HUES6 (cell line): ENCODE measurements around the gene RAI14.

Source experiments
- H3K27ac ChIP-seq: 2 replicates; pipeline ENCODE4 v1.7.0; 2013; ENCODE audit warnings: low read depth, mild to moderate bottlenecking, low read length, inconsistent platforms
- H3K27me3 ChIP-seq: 2 replicates; pipeline ENCODE4 v1.6.1; 2013; ENCODE audit warnings: low read length; ENCODE audit not compliant: control insufficient read depth, insufficient read depth
- H3K36me3 ChIP-seq: 2 replicates; pipeline ENCODE4 v1.6.1; 2013; ENCODE audit warnings: low read length; ENCODE audit not compliant: control insufficient read depth, insufficient read depth
- H3K4me1 ChIP-seq: 2 replicates; pipeline ENCODE4 v1.6.1; 2013; ENCODE audit warnings: low read length; ENCODE audit not compliant: control insufficient read depth, insufficient read depth
- H3K4me3 ChIP-seq: 2 replicates; pipeline ENCODE4 v1.5.1; 2013; ENCODE audit warnings: low read depth, low read length
- H3K9ac ChIP-seq: one replicate; pipeline ENCODE4 v1.6.1; 2013; ENCODE audit warnings: mild to moderate bottlenecking, low read length
- H3K9me3 ChIP-seq: 2 replicates; pipeline ENCODE4 v1.6.1; 2013; ENCODE audit warnings: low read depth, low read length; ENCODE audit not compliant: control insufficient read depth, insufficient read depth

RAI14 gene

GRCh38 chr5:34621277-34622097, 34.6 kb upstream of the RAI14 start:
- Histone ChIP-seq H3K27ac (no peak overlapping the region), H3K9me3 (no peaks in the 10 kb centered on the region), H3K4me1 (peaks cover 10% of the 10 kb centered on the region), H3K4me3 (no peak overlapping the region), H3K9ac (no peak overlapping the region), H3K27me3 (no peaks in the 10 kb centered on the region), H3K36me3 (no peaks in the 10 kb centered on the region)

- H3K9me3 ChIP-seq = no peaks in the 10 kb centered on the region
These were observed 34.1 kb upstream of the RAI14 start for GRCh38 chr5:34622098-34622400.

GRCh38 chr5:34624691-34625090, 31.4 kb upstream of the RAI14 start:
- no peaks in the 10 kb centered on the region for H3K36me3 ChIP-seq
- no peaks in the 10 kb centered on the region for H3K27me3 ChIP-seq
- no peaks in the 10 kb centered on the region for H3K9me3 ChIP-seq
- H3K4me3 ChIP-seq = no peak overlapping the region
- no peak overlapping the region for H3K9ac ChIP-seq
- H3K27ac ChIP-seq = no peak overlapping the region
- H3K4me1 ChIP-seq = peaks cover 4% of the 10 kb centered on the region; the same call in 1 of the 2 replicates

More at GRCh38 chr5:34622098-34622400, 34.1 kb upstream of the RAI14 start:
- no peaks in the 10 kb centered on the region for H3K27me3 ChIP-seq
- no peak overlapping the region for H3K4me3 ChIP-seq
- no peak overlapping the region for H3K9ac ChIP-seq
- H3K27ac ChIP-seq = no peak overlapping the region
- no peaks in the 10 kb centered on the region for H3K36me3 ChIP-seq
- peaks cover 4% of the 10 kb centered on the region for H3K4me1 ChIP-seq

GRCh38 chr5:34625246-34625645, 30.9 kb upstream of the RAI14 start:
- Histone ChIP-seq H3K9ac (no peak overlapping the region), H3K4me3 (no peak overlapping the region), H3K27me3 (no peaks in the 10 kb centered on the region), H3K9me3 (no peaks in the 10 kb centered on the region), H3K27ac (no peak overlapping the region), H3K4me1 (0 out of 2 replicates have a peak, but pooled peaks cover 4% of the 10 kb centered on the region), H3K36me3 (no peaks in the 10 kb centered on the region)

GRCh38 chr5:34626036-34626435, 30.1 kb upstream of the RAI14 start:
- H3K36me3 ChIP-seq = no peaks in the 10 kb centered on the region
- no peak overlapping the region for H3K9ac ChIP-seq
- H3K9me3 ChIP-seq = peaks cover 5% of the 10 kb centered on the region
- no peaks in the 10 kb centered on the region for H3K27me3 ChIP-seq
- no peak overlapping the region for H3K27ac ChIP-seq
- no peak overlapping the region for H3K4me3 ChIP-seq
- H3K4me1 ChIP-seq = 0 out of 2 replicates have a peak, but pooled peaks cover 4% of the 10 kb centered on the region

- Histone ChIP-seq H3K27ac (no peak overlapping the region), H3K4me3 (no peak overlapping the region), H3K27me3 (no peaks in the 10 kb centered on the region), H3K9ac (no peak overlapping the region), H3K4me1 (0 out of 2 replicates have a peak, but pooled peaks cover 4% of the 10 kb centered on the region), H3K36me3 (no peaks in the 10 kb centered on the region), H3K9me3 (peaks cover 8% of the 10 kb centered on the region)
These were observed 29.4 kb upstream of the RAI14 start for GRCh38 chr5:34626751-34627150.

GRCh38 chr5:34627794-34628193, 28.3 kb upstream of the RAI14 start:
- Histone ChIP-seq H3K4me1 (peaks cover 4% of the 10 kb centered on the region; the same call in 1 of the 2 replicates), H3K36me3 (no peaks in the 10 kb centered on the region), H3K27me3 (no peaks in the 10 kb centered on the region), H3K9ac (no peak overlapping the region), H3K9me3 (peaks cover 8% of the 10 kb centered on the region), H3K27ac (no peak overlapping the region), H3K4me3 (no peak overlapping the region)

GRCh38 chr5:34628373-34628772, 27.8 kb upstream of the RAI14 start:
- H3K9me3 ChIP-seq = peaks cover 8% of the 10 kb centered on the region
- H3K27ac ChIP-seq = no peak overlapping the region
- H3K36me3 ChIP-seq = no peaks in the 10 kb centered on the region
- no peak overlapping the region for H3K9ac ChIP-seq
- peaks cover 9% of the 10 kb centered on the region; the same call in 1 of the 2 replicates for H3K4me1 ChIP-seq
- H3K4me3 ChIP-seq = no peak overlapping the region
- no peaks in the 10 kb centered on the region for H3K27me3 ChIP-seq

GRCh38 chr5:34630596-34630995, 25.5 kb upstream of the RAI14 start:
- no peak overlapping the region for H3K4me3 ChIP-seq
- H3K27ac ChIP-seq = no peak overlapping the region
- H3K9me3 ChIP-seq = peaks cover 8% of the 10 kb centered on the region
- no peak overlapping the region for H3K9ac ChIP-seq
- no peaks in the 10 kb centered on the region for H3K27me3 ChIP-seq
- H3K4me1 ChIP-seq = peaks cover 9% of the 10 kb centered on the region; the same call in 1 of the 2 replicates
- H3K36me3 ChIP-seq = no peaks in the 10 kb centered on the region

GRCh38 chr5:34632807-34633422, 23.2 kb upstream of the RAI14 start:
- H3K9me3 ChIP-seq = peaks cover 8% of the 10 kb centered on the region
- H3K4me1 ChIP-seq = peaks cover 6% of the 10 kb centered on the region; the same call in 1 of the 2 replicates
- no peaks in the 10 kb centered on the region for H3K36me3 ChIP-seq
- H3K27me3 ChIP-seq = no peaks in the 10 kb centered on the region
- no peak overlapping the region for H3K9ac ChIP-seq
- H3K27ac ChIP-seq = no peak overlapping the region
- no peak overlapping the region for H3K4me3 ChIP-seq

GRCh38 chr5:34639852-34640626, 16.1 kb upstream of the RAI14 start:
- Histone ChIP-seq H3K4me3 (no peak overlapping the region), H3K36me3 (no peaks in the 10 kb centered on the region), H3K27ac (no peak overlapping the region), H3K4me1 (no peaks in the 10 kb centered on the region), H3K9me3 (no peaks in the 10 kb centered on the region), H3K27me3 (no peaks in the 10 kb centered on the region), H3K9ac (no peak overlapping the region)
